GM18867 (cell line): ENCODE data around the gene COL11A1.
A peak's percentile ranks its signal among the peaks of the same experiment; 100 is the strongest.
"Not testable (repeated sequence)": the region's sequence is repeated elsewhere in the genome, so short reads cannot be mapped to it uniquely, and the experiment has no call there.

Source experiments
- ATAC-seq: cut with Tn5 transposase; IDR thresholded peaks from one replicate; pipeline ENCODE4 v1.9.1; 2021; ENCODE audit warnings: mild to moderate bottlenecking, moderate library complexity; ENCODE audit not compliant: unreplicated experiment

Gene COL11A1

DNA sequence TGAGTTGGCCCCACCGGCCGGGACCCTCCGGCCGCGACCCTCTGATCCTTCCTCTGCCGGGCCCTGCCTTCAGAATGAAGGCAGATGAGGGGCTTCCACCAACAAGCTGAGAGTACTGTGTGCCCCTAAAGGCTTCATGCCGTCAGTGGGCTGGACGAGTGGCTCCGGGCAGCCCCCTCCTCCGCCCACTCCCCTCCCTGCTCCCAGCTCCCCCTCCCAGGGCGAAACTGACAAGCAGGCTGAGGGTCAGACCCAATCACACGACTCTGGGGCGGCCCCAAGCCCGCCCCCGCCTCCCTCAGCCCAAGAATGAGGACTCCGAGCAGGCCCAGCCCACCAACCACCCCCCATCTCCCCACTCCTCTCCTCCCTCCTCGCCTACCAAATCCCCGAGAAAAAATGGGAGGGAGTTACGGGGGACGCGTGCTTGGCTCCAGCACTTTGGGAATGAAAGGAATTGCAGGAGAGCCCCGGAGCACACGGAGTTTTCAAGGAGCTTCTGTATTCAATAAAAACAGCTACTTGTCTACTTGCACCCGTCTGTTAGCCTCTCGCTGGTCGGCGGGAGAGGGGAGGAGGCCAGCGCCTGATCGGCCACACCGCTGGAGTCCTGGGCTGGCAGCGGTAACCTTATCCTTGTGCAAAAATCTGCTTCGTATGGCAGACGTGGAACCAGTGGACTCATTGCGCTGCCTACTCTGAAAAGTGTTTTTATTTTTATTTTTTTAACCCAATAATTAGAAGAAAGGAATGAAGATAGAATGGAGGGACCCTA lies at the start of gene COL11A1:
TSS of gene COL11A1 (minus strand) at position 147 of the 775 bp plus-strand sequence. CDS start 344 bp downstream, outside the sequence.
- ATAC-seq = no peak

DNA sequence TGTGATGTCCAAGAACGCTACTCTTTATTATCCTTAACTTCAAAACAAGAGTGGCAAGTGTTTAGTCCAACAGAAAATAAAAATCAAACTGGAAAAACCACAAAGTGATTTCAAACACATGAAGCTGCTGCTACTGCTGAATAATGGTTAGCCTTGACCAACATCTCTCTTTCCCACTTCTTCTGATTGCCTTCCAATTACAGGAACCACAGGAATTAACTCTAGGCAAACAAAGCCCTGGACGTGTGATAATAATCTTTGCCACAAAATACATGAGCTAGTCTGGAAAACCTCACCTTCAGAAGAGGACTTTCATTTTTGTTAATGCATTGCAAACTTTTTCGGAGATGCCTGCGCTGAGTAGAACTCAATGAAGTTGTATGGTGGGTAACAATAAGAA lies 48.6 kb upstream of the COL11A1 start:
- no peak for ATAC-seq

DNA sequence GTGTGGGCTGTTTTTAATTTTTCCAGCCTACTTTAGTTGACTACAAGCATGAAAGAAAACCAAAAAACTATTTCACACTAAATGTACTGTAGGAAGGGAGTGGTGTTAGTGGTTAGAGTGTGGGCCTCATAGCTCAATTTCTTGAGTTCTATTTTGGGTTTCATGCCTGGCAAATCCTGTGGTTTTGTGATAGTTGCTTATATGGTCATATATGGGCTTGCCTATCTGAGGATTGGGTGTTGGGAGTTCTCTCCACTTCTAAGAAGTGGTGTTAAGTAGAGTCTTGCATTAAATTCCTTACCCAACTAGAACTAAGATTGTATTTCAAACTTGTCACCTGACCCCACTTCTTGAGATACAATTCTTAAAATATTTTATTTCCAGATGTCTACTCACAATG lies 37.8 kb upstream of the COL11A1 start:
- no peak for ATAC-seq

DNA sequence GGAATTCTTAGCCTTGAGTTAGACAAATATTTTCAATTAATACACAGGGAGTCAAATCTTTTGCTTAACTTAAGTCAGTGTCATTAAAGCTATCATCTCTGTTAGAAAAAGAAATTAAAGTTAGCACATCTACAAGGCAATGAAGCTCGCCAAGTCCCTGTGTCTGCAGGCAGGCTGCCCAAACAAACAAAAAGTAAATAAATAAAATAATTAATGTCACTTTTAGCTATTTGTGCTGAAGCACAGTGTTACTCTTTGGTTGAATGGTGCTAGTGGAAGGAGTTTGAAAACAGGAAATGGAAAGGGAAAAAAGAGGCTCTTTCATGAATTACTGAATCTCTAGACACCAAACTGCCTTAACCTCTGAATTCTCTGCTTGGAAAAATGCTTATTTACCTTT lies 37.1 kb upstream of the COL11A1 start:
- ATAC-seq = no peak

DNA sequence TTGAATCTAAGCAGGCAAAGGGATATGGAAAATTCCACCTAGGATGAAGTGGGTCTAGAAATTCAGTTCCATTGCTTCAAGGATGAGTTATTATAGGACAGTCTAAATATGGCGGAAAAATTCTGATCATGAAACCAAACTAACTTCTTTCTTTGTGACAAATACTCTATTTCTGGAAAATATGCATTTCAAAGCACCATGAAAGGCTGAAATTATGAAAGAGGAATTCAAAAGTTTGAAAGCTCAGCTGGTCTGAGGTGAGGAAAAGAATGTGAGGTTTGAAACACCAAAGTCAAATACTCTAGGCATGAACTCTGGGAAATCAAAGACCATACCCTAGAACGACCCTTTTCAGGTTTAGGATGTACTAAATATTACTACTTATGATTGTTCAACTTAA lies 36.4 kb upstream of the COL11A1 start:
- no peak for ATAC-seq

DNA sequence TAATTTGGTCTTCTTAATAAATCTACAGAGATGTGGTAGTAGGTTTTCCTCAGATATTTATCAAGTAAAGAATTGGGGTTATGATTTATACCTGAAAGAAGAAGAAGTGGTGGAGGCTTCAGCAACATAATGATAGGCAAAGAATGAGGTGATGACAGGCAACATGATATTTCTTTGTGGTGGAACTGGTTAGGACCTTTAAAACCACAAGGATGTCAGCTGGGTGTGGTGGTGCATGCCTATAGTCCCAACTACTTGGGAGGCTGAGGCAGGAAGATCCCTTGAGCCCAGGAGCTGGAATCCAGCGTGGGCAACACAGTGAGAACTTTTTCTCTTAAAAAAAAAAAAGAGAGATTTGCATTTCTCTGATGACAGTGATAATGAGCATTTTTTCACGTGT lies 34.1 kb upstream of the COL11A1 start:
- ATAC-seq = no peak

DNA sequence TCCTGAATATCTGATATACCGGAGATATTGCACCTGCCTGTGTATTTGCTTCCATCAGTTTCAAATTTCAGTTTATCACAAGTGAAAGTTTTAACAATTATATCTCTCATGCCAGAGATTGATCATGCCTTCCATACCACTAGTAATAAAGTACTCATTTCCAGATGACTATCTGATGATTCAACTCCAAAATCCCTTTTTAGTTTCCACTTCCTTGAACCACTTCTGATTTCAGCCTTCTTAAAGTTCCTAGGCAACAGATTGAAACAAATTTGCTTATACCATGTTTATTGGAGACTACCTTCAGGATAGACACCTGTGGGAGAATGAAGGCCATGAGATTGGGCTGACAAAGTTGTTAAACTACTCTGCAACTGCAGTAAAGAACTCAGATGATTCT lies 21.5 kb upstream of the COL11A1 start:
- ATAC-seq = no peak

DNA sequence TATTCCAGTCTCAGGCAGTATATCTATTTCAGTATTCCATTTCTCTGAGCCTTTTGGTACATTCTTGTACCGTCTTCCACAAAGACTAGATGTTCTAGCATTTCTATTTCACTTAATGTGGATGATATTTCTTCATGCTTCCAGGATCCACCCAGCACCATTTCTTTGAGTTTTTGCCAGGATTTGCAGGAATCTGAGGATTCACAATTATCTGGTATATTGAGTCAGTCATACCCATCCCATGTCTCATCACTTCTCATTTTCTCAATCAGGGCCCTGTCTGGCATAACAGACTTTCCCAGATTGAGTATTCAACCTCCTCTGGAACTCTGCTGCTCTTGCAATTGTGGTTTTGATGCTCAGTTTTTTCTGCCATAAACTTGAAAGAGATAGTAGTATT lies 20.9 kb upstream of the COL11A1 start:
- ATAC-seq = no peak

DNA sequence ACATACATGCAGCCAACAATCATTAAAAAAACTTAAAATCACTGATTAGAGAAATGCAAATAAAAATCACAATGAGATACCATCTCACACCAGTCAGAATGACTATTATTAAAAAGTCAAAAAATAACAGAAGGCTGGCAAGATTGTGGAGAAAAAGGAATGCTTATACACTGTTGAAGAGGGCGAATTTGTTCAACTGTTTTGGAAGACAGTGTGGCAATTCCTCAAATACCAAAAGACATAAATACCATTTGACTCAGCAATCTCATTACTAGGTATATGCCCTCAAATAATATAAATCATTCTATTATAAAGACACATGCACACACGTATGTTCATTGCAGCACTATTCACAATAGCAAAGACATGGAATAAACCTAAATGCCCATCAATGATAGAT lies 19.9 kb upstream of the COL11A1 start:
- ATAC-seq = not testable (repeated sequence)

DNA sequence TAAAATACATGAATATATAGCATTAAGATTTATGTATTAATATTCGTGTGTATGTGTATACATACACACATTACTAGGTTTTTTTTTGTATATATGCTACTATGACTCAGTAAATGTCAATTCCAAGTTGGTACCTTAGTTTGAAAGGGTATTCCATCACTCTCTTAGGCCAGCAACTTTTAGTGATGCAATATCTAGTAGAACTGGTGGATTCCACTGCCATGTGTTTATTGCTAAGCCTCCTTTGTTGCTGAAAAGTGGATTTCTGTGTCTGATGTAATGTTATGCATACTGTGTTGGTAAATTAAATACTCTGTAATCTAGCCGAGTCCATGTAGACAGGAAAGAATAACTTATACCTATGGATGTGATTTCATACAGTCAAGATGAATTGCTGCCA lies 16.9 kb upstream of the COL11A1 start:
- ATAC-seq = no peak

DNA sequence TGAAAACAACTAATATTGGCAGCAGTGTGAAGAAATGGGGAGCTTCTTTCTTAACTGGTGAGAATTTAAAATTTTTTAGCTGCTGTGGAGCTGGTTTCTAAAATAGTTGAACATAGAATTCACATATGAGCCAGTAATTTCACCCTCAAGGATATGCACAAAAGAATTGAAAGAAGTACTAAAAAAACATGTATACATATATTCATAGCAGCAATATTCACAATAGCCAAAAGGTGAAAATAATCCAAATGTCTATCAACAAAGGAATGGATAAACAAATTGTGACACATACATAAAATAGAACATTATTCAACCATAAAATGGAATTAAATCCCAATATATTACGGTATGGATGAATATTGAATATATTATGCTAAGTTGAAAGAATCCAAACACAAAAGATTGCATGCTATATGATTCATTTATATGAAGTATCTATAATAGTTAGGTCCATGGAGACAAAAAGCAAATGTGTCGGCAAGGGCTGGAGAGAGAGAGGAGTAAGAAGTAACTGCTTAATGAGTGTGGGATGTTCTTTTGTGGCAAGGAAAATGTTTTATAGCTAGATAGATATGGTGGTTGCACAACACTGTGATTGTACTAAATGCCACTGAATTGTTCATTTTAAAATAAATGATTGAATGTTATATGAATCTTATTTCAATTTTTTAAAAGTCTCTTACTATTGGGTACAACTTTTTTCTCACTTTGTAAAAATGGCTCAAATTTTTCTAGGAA lies 14.8 kb upstream of the COL11A1 start:
- no peak for ATAC-seq

DNA sequence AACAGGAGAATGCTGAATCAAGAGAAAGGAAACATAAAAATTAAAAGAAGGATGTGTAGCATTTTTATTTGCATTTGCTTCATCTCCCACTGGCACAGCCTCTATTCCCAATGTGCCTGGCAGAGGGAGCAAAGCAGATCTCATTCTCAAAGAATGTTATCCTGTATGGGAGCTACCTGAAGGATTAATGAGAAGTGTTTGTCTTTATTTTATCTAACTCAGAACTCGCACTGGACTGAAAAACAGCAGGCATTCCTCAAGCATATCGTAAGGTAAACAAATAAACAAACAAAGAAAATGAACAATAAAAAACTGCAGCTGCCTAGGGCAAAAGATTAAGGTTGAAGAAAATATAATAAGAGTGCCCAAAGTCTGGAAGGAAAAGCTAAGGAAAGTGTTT lies 12.7 kb upstream of the COL11A1 start:
- no peak for ATAC-seq

DNA sequence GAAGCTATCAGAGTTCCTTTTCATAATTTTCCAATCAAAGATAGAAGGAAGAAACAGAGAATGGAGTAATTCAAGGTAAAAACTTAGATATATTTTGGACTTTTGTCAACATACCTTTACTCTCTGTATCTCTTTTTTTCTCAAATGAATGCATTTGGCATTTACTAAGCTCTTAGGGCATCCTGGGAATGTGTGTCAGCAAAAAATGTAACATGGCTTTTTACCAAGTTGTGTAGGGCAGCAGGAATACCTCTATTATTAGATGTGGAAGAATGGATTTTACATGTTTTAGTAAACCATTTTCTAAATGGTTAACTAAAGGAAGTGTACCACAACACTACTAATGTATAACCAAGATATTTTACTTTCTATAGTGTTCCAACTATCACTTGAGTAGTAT lies 4.2 kb upstream of the COL11A1 start:
- no peak for ATAC-seq

DNA sequence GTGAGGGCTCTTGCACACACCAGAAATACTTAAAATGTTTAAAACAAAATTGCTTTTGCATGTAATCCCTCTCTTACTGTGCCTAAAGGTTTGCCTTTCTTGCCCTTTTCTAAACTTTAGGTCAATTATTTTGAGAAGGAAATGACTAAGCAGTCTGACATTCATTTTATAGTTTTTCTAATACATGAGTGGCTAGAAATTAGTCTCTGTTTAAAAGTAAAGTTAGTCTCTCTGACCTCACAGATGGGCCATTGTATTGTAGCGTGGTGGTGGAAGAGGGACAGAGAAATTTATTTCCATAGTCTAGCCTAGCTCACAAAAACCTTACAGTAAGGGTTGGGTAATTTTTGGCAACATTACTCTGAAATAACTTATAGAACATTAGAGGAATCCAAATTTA lies 3.6 kb upstream of the COL11A1 start:
- no peak for ATAC-seq

DNA sequence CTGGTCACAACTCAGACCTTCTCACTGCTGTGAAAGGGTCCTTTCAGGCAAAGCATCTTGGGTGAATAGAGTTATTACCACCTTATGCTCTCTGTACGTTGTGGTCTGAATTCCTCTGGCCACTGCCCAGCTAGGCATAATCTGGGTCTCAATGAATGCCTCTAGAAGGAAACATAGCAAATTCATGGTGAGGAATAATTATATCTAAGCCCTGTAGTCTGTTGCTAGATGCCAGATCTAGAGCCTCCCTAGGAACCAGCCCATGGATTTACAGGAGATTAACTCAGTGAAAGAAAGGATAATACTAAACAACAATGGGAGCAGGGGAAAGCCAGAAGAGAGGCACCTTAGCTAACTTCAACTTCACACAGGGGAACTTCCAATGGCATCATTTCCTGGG lies 2.4 kb upstream of the COL11A1 start:
- ATAC-seq = no peak

DNA sequence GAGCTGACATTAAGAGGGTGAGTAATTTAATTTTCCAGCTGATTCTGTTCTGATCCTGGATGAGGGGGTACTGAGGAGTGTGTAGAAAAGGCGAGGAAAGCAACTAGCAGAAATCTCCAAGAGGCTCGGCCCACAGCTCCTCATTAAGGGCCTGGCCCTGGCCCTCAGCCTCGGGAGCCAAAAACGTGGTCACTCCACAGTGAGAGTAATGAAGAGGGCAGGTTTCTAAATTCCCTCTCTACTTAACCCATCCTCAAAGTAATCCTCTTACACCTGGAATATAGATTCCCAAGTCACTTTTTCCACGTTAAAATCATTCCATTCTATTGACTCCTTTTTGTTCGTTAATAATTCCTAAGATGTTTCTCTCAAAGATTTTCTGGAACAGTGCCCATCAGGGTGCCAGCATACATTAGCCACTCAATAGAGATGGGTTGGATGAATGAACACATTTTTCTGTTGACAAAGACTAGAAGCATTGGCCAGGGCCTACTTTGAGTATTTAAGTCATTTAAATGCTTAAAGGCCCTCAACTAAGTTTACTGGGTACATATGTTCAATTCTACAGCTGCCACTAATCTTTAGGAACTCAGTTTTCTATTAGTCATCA lies 1.1 kb upstream of the COL11A1 start:
- ATAC-seq = no peak

DNA sequence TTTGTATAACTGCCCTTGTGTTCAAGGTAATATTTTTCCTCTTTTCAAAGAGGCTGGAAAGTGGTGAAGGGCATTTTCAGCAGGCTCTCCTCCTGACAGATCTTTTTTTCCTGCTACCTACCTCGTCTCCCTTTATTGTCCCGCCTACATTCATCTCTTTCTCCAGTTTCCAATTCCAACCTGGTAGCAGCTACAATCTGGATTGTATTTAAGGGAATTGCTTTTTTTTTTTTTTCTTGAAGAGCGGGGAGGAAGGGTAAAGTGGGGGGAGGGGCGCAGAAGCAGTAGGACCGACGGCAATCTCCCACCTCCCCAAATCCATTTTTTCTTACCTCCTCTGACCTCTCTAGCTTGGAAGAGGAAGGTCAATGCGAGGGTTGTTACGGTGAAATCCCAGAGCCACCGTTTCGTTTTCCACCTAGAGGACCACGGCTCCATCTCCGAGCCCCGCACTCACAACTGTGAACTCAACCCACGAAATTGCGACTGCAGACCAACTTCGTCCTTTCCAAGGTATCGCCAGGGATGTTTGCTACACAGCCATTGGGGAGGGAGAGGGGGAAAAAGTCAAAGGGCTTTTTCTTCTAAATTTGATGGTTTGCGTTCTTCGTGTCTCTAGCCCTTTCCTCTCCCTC lies 464 bp downstream of the COL11A1 start:
- no peak for ATAC-seq

DNA sequence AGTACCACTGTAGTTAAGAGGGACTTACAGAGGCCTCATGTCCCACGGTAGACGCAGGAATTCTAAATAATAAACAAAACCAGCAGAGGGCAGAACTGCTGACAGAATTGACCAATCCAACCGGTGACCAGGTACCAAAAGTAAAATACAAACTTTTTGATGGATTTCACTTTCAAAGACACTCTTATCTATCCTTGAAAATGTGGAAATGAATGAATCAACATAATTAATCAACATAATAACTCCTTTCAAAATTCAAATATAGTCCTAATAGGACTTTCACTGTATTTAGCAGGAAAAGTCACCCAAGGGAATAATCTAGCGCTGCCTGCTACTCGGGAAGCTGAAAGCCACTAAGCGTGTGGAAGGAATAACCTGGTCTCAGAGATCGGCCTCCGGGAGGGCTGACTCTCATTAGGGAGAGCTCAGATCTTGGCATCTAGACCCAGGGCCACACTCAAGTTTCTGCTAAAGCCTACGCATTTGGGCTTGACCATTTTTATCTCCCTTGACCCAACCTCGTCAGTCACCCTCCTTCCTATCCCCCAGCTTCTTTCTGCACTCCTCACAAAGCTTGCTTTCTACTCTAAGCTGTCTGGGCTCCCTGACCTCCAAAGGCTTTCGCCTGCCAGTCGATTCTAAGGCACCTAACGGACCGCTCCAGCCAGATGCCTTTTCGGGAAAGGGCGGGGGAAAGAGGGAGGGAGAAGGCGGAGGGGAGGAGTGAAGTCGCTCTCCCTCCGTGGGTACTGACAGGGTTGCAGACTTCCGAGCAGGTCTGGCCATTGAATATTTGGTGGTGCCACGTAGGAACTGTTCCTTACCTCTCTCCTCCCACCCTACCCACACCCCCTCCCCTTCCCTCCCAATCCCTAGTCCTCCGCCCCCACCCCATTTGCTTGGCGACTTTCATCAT lies 1.6 kb downstream of the COL11A1 start:
- ATAC-seq = peak; percentile 89

DNA sequence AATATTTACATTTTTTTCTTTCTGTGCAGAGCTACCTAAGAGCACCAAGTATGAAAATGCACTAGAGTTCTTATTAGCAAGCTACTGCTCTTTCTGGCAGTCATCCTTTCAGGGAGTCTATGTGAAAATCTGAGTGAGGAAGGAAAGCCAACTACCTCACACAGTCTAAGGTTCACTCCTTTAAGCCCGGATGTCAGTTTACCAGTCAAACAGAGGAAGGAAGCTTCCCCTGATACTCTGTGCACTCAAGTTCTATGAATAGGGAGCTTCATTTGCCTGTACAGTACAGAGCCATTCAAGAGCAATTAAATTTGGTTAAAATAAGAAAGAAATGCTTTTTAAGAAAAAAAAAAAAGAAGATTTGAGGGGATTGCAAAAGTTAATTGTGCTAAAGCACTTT lies 6.9 kb downstream of the COL11A1 start:
- peak; percentile 68 for ATAC-seq

DNA sequence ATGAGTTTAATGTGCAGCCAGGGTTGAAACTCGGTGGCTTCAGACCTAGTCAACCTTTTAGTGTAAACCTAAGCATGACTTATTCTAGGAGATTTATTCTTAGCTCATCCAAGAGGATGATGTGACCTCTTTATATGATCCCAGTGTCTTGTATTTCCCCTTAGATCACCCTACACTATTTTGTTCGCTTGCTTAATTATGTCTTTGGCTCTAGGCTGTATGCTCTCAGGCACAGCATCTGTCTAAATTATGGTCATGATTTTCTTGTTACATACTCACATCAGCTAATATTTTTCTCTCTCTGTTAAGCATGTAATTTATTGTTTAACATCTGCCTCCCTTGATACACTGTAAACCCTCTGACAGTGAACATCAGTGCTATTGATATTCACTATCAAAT lies 19.1 kb downstream of the COL11A1 start:
- ATAC-seq = no peak

DNA sequence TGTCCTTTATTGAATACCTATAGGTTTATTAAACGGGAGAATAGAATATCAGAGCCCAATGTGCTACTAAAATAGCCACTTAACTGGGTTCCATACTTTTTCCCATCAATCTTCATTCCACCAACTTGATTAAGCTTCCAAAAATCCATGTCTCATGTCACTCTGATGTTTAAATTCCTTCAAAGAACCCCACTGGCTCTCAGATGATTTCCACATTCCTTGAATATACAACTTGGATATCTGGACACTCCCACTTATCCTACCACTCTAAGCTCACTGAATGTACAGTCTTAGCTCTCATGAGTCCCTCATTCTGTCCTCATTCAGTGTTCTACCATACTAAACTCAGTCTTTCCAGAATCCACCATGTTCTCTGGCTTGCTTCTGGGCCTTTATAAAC lies 21.1 kb downstream of the COL11A1 start:
- ATAC-seq = no peak
